H1 (cell line): ENCODE data around the gene KRTAP9-2. TPM values are rescaled to one million over a fixed set of nuclear protein-coding genes. Genes with fewer than 3 reads are reported as not detected.

Experiments
- ZNF274 ChIP-seq: IDR thresholded peaks from 2 replicates; pipeline ENCODE4 v1.7.0; 2012; ENCODE audit warnings: low read length, borderline replicate concordance; ENCODE audit errors: extremely low read depth
- polyA plus RNA-seq, 7 experiments: library from polyadenylated mRNA; depleted of rRNA in 3 of 7; stranded (reverse) in 5 of 7; unstranded in 2 of 7; fragments of >200 nt in 5 of 7; fragments of 200-250 nt in 2 of 7; gene quantifications; 1 replicate in 5 of 7; 2 replicates in 1 of 7; 4 replicates in 1 of 7; pipeline versions ENCODE4 v1.2.1 to v1.2.3, GENCODE V29; 2011 to 2013; ENCODE audit warnings: missing spikeins in 2 of 7, mixed read lengths in 2 of 7
- total RNA-seq: library from RNA; stranded (reverse); fragmentation: NEBNext Ultra II Directional; extraction: Animal tissue kit (Norgen Biotek cat#: 25700); gene quantifications from 2 replicates; pipeline ENCODE4 v1.2.1, GENCODE V29; 2021

The KRTAP9-2 gene
- total and polyA plus RNA-seq, 2 of the 8 experiments (the other 6 are each of a cell fraction or from before 2014, with no cell fraction given), result not detected

GRCh38 chr17:41265078-41265477 lies 38.6 kb downstream of the KRTAP9-2 start, which contains the start of gene KRTAP9-6 (continued):
- TF ChIP-seq ZNF274, result no peak
- TF ChIP-seq, all 59 proteins: peak for 0
